Fibroblast of lung (primary cell): Measurements from ENCODE around the gene CXCL9. TPM values are rescaled to one million over a fixed set of nuclear protein-coding genes. Genes with fewer than 3 reads are reported as not detected.
A peak's percentile ranks its signal among the peaks of the same experiment; 100 is the strongest.
"Not testable (repeated sequence)": the region's sequence is repeated elsewhere in the genome, so short reads cannot be mapped to it uniquely, and the experiment has no call there.

Experiments
- DNase-seq, 2 donors: peaks; one replicate each; pipeline versions ENCODE4 v3.0.0 to v3.0.0-alpha.2; 2010; ENCODE audit warnings: low read depth in 2 of 2
- H2AFZ ChIP-seq: 2 replicates; pipeline ENCODE4 v1.5.1; 2012; ENCODE audit warnings: low read length, control low read depth, inconsistent platforms
- H3K27ac ChIP-seq: 2 replicates; pipeline ENCODE4 v1.5.1; 2011; ENCODE audit warnings: low read length, control low read depth; ENCODE audit not compliant: insufficient read depth
- H3K27me3 ChIP-seq: 2 replicates; pipeline ENCODE4 v1.5.1; 2011; ENCODE audit warnings: mild to moderate bottlenecking, low read length; ENCODE audit not compliant: control insufficient read depth, insufficient read depth
- H3K36me3 ChIP-seq: 2 replicates; pipeline ENCODE4 v1.5.1; 2011; ENCODE audit warnings: low read length; ENCODE audit not compliant: control insufficient read depth, insufficient read depth
- H3K4me1 ChIP-seq: 2 replicates; pipeline ENCODE4 v1.5.1; 2011; ENCODE audit warnings: low read length; ENCODE audit not compliant: control insufficient read depth, insufficient read depth; ENCODE audit errors: extremely low read depth
- H3K4me2 ChIP-seq: 2 replicates; pipeline ENCODE4 v1.5.1; 2011; ENCODE audit warnings: low read length, control low read depth; ENCODE audit not compliant: insufficient read depth; ENCODE audit errors: extremely low read depth
- H3K4me3 ChIP-seq, 4 experiments: fragments of 200-600 bp in 1 of 4; sonication (generic) in 1 of 4; replicated peaks in 1 of 4; 2 replicates each; pipeline ENCODE4 v1.5.1; 2011 to 2016; ENCODE audit warnings: low read length in 4 of 4, low read depth in 3 of 4, mild to moderate bottlenecking in 3 of 4, control low read depth in 2 of 4, inconsistent platforms in 1 of 4, mixed read lengths in 1 of 4; ENCODE audit not compliant: insufficient read depth in 1 of 4; ENCODE audit errors: control extremely low read depth in 1 of 4
- H3K79me2 ChIP-seq: 2 replicates; pipeline ENCODE4 v1.5.1; 2012; ENCODE audit warnings: mild to moderate bottlenecking, low read length, inconsistent platforms; ENCODE audit not compliant: control insufficient read depth, insufficient read depth
- H3K9ac ChIP-seq: 2 replicates; pipeline ENCODE4 v1.5.1; 2011; ENCODE audit warnings: mild to moderate bottlenecking, low read length, control low read depth; ENCODE audit not compliant: insufficient read depth
- H3K9me3 ChIP-seq: 2 replicates; pipeline ENCODE4 v1.5.1; 2012; ENCODE audit warnings: low read depth, low read length; ENCODE audit not compliant: control insufficient read depth, insufficient read depth
- H4K20me1 ChIP-seq: 2 replicates; pipeline ENCODE4 v1.5.1; 2011; ENCODE audit warnings: low read length; ENCODE audit not compliant: control insufficient read depth, insufficient read depth; ENCODE audit errors: extremely low read depth
- EZH2 ChIP-seq: IDR thresholded peaks from 2 replicates; pipeline ENCODE4 v1.5.1; 2012; ENCODE audit warnings: low read length, control low read depth, mild to moderate bottlenecking; ENCODE audit errors: missing control alignments
- polyA plus RNA-seq, 2 donors: library from polyadenylated mRNA; depleted of rRNA in 1 of 2; stranded (reverse) in 1 of 2; unstranded in 1 of 2; fragments of >200 nt; gene quantifications; 2 replicates each; pipeline ENCODE4 v1.2.1, GENCODE V29; 2011 to 2012; ENCODE audit warnings: missing spikeins in 1 of 2
- total RNA-seq: library from RNA; depleted of rRNA; stranded (reverse); fragments of >200 nt; gene quantifications from 2 replicates; pipeline ENCODE4 v1.2.1, GENCODE V29; 2014
- TF ChIP-seq, protein P1 (sequence below), 2 donors: IDR thresholded peaks in 1 of 2; conservative IDR thresholded peaks in 1 of 2; 1 replicate in 1 of 2; 2 replicates in 1 of 2; pipeline ENCODE4 v1.5.1; 2011 to 2012; ENCODE audit warnings: low read length in 2 of 2, control low read depth in 1 of 2, inconsistent platforms in 1 of 2, low read depth in 1 of 2, mild to moderate bottlenecking in 1 of 2

CXCL9 gene
- total and polyA plus RNA-seq, 2 donors (not counting 1 experiment from before 2014, with no cell fraction given): not detected

DNA sequence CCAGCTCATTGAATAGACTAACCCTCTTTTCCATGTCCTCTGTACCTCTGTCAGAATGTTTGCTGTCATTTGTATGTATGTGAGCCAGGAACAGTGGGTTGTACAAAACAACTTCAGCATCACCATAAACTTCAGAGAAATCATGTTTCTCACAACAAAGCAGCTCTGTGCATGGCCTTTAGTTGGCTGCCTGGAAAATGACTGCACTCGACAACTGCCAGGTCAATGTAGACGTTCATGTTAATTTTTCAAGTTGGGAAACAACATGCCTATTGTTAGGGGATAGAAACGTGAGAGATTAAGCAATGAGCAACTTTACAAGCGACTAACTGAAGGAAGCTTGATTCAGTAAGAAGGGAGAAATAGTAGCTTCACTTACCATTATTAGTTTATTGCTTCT is 46.4 kb upstream of the CXCL9 start:
- peak in 1 of 2 donors; percentile 16 for DNase-seq
- TF ChIP-seq EZH2: no peak
- TF ChIP-seq, protein P1, sequence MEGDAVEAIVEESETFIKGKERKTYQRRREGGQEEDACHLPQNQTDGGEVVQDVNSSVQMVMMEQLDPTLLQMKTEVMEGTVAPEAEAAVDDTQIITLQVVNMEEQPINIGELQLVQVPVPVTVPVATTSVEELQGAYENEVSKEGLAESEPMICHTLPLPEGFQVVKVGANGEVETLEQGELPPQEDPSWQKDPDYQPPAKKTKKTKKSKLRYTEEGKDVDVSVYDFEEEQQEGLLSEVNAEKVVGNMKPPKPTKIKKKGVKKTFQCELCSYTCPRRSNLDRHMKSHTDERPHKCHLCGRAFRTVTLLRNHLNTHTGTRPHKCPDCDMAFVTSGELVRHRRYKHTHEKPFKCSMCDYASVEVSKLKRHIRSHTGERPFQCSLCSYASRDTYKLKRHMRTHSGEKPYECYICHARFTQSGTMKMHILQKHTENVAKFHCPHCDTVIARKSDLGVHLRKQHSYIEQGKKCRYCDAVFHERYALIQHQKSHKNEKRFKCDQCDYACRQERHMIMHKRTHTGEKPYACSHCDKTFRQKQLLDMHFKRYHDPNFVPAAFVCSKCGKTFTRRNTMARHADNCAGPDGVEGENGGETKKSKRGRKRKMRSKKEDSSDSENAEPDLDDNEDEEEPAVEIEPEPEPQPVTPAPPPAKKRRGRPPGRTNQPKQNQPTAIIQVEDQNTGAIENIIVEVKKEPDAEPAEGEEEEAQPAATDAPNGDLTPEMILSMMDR (conservative IDR thresholded peaks at IDR 0.05 in 1 of 2, IDR thresholded peaks at IDR 0.05 in 1 of 2; ENCODE audit: low read depth in 1 of 2, low read length in 2 of 2): no peak
- H3K9me3 ChIP-seq: no peaks in the 10 kb centered on the region
- H3K27ac ChIP-seq: no peak overlapping the region
- no peak overlapping the region for H3K9ac ChIP-seq
- no peaks in the 10 kb centered on the region for H3K4me1 ChIP-seq
- H3K36me3 ChIP-seq: no peaks in the 10 kb centered on the region
- H3K4me2 ChIP-seq: no peak overlapping the region
- no peaks in the 10 kb centered on the region for H3K79me2 ChIP-seq
- H4K20me1 ChIP-seq: no peaks in the 10 kb centered on the region
- H3K27me3 ChIP-seq: peaks cover 7% of the 10 kb centered on the region
- H3K4me3 ChIP-seq: no peak overlapping the region
- H2AFZ ChIP-seq: no peak overlapping the region

DNA sequence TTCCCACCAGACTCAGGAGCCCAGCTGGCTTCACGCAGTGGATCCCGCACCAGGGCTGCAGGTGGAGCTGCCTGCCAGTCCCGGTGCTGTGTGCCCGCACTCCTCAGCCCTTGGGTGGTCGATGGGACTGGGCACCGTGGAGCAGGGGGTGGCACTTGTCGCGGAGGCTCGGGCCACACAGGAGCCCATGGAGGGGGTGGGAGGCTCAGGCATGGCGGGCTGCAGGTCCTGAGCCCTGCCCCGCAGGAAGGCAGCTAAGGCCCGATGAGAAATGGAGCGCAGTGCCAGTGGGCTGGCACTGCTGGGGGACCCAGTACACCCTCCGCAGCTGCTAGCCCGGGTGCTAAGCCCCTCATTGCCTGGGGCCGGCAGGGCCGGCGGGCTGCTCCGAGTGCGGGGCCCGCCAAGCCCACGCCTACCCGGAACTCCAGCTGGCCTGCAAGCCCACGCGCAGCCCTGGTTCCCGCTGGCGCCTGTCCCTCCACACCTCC is 43.3 kb upstream of the CXCL9 start:
- H3K9me3 ChIP-seq, H3K27ac ChIP-seq, H3K4me2 ChIP-seq, H3K27me3 ChIP-seq, H4K20me1 ChIP-seq, H3K36me3 ChIP-seq, H3K4me3 ChIP-seq, H2AFZ ChIP-seq, DNase-seq, H3K79me2 ChIP-seq, H3K4me1 ChIP-seq, H3K9ac ChIP-seq: not testable (repeated sequence)

DNA sequence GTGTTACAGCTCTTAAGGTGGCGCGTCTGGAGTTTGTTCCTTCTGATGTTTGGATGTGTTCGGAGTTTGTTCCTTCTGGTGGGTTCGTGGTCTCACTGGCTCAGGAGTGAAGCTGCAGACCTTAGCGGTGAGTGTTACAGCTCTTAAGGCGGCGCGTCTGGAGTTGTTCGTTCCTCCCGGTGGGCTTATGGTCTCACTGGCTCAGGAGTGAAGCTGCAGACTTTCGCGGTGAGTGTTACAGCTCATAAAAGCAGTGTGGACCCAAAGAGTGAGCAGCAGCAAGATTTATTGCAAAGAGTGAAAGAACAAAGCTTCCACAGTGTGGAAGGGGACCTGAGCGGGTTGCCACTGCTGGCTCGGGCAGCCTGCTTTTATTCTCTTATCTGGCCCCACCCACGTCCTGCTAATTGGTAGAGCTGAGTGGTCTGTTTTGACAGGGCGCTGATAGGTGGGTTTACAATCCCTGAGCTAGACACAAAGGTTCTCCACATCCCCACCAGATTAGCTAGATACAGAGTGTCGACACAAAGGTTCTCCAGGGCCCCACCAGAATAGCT is 42.6 kb upstream of the CXCL9 start:
- H3K9me3 ChIP-seq, DNase-seq, H2AFZ ChIP-seq, H3K27ac ChIP-seq, H3K9ac ChIP-seq, H3K4me1 ChIP-seq, H3K4me2 ChIP-seq, H3K27me3 ChIP-seq, H3K4me3 ChIP-seq, H4K20me1 ChIP-seq, H3K79me2 ChIP-seq, H3K36me3 ChIP-seq: not testable (repeated sequence)

DNA sequence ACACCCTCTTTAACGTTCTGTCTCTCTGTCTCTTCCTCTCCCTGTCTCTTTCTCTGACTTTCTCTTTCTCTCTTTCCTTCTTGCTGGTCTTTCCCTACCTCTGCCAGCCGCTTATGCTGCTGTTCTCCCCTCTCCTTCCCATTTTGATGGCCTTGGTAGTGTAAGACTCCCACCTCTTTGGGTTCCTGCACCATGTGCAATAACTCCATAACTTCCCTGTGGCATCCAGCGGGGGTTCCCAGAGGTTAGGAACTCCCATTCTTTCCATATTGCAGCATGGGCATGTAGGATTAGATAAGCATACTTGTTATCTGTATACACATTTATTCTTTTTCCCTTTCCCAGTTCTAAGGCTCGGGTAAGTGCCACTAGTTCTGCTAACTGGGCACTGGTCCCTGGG is 37.4 kb upstream of the CXCL9 start:
- not testable (repeated sequence) for H3K36me3 ChIP-seq, H4K20me1 ChIP-seq, DNase-seq, H3K4me1 ChIP-seq, H3K9me3 ChIP-seq, H3K27ac ChIP-seq, H3K4me3 ChIP-seq, H3K79me2 ChIP-seq, H3K9ac ChIP-seq, H3K27me3 ChIP-seq, H2AFZ ChIP-seq, H3K4me2 ChIP-seq

DNA sequence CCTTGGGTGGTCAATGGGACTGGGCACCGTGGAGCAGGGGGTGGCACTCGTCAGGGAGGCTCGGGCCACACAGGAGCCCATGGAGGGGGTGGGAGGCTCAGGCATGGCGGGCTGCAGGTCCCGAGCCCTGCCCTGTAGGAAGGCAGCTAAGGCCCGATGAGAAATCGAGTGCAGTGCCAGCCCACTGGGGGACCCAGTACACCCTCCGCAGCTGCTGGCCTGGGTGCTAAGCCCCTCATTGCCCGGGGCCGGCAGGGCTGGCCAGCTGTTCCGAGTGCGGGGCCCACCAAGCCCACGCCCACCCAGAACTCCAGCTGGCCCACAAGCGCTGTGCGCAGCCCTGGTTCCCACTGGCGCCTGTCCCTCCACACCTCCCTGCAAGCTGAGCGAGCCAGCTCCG is 36.0 kb upstream of the CXCL9 start:
- H3K9me3 ChIP-seq, H3K4me2 ChIP-seq, H3K27ac ChIP-seq, H4K20me1 ChIP-seq, H3K79me2 ChIP-seq, H3K36me3 ChIP-seq, H3K27me3 ChIP-seq, H3K9ac ChIP-seq, H3K4me3 ChIP-seq, H2AFZ ChIP-seq, DNase-seq, H3K4me1 ChIP-seq: not testable (repeated sequence)

DNA sequence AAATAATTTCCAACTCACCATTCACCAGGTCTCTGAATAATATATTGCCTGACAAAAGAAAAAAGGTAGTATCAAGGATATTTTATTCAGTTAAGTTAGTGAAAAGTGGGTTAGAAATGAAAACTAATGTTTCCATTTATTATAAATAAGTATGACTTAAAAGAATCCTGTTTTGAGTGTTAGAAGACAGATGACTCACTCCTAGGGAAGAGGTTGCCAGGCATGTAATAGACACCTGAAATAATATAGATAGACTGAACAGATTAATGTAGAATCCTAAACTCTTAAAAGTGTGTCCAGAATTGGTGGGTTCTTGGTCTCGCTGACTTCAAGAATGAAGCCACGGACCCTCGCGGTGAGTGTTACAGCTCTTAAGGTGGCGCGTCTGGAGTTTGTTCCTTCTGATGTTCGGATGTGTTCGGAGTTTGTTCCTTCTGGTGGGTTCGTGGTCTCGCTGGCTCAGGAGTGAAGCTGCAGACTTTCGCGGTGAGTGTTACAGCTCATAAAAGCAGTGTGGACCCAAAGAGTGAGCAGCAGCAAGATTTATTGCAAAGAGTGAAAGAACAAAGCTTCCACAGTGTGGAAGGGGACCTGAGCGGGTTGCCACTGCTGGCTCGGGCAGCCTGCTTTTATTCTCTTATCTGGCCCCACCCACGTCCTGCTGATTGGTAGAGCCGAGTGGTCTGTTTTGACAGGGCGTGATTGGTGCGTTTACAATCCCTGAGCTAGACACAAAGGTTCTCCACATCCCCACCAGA is 35.1 kb upstream of the CXCL9 start:
- H3K4me3 ChIP-seq, H3K4me2 ChIP-seq, H3K27ac ChIP-seq, H3K79me2 ChIP-seq, H2AFZ ChIP-seq, H3K36me3 ChIP-seq, H3K4me1 ChIP-seq, H3K9me3 ChIP-seq, H4K20me1 ChIP-seq, H3K9ac ChIP-seq, H3K27me3 ChIP-seq: not testable (repeated sequence)
- DNase-seq: peak; percentile 14 to 20
